ENCODE measurements around the gene CCDC136.

Gene CCDC136

GRCh38 chr7:128838981-128839731, 47.4 kb downstream of the CCDC136 start:
- TF ChIP-seq ZFX (IDR thresholded peaks at IDR 0.05) (no peak), CTCF (conservative IDR thresholded peaks at IDR 0.05) (no peak)
- H3K27ac ChIP-seq: no peak overlapping the region

- TF ChIP-seq ZFX (IDR thresholded peaks at IDR 0.05) (no peak), CTCF (conservative IDR thresholded peaks at IDR 0.05) (no peak)
These were observed 48.0 kb downstream of the CCDC136 start for GRCh38 chr7:128839751-128840177.

GRCh38 chr7:128840326-128841170, 48.8 kb downstream of the CCDC136 start:
- TF ChIP-seq CTCF (conservative IDR thresholded peaks at IDR 0.05) (no peak), ZFX (IDR thresholded peaks at IDR 0.05) (no peak)

More at GRCh38 chr7:128839751-128840177, 48.0 kb downstream of the CCDC136 start:
- no peak overlapping the region for H3K27ac ChIP-seq

GRCh38 chr7:128841171-128841690, 49.5 kb downstream of the CCDC136 start:
- no peak overlapping the region for H3K27ac ChIP-seq
- no peak for TF ChIP-seq ZFX (IDR thresholded peaks at IDR 0.05)
- no peak for TF ChIP-seq CTCF (conservative IDR thresholded peaks at IDR 0.05)

More at GRCh38 chr7:128840326-128841170, 48.8 kb downstream of the CCDC136 start:
- H3K27ac ChIP-seq: no peak overlapping the region

- no peak overlapping the region for H3K27ac ChIP-seq
- peak; percentile 99 for TF ChIP-seq CTCF (conservative IDR thresholded peaks at IDR 0.05)
- no peak for TF ChIP-seq ZFX (IDR thresholded peaks at IDR 0.05)
These were observed 50.3 kb downstream of the CCDC136 start for GRCh38 chr7:128841921-128842673.

GRCh38 chr7:128842674-128843641, 51.2 kb downstream of the CCDC136 start:
- no peak for TF ChIP-seq CTCF (conservative IDR thresholded peaks at IDR 0.05)
- TF ChIP-seq ZFX (IDR thresholded peaks at IDR 0.05): no peak
- no peak overlapping the region for H3K27ac ChIP-seq
